ENCODE data around the gene KLHL2. TPM values are rescaled to one million over a fixed set of nuclear protein-coding genes. Genes with fewer than 3 reads are reported as not detected.

KLHL2 gene
- total and polyA plus RNA-seq, 2 of the 13 experiments (the other 11 are each of a cell fraction or from before 2014, with no cell fraction given): 9.2 to 17.6 TPM

DNA sequence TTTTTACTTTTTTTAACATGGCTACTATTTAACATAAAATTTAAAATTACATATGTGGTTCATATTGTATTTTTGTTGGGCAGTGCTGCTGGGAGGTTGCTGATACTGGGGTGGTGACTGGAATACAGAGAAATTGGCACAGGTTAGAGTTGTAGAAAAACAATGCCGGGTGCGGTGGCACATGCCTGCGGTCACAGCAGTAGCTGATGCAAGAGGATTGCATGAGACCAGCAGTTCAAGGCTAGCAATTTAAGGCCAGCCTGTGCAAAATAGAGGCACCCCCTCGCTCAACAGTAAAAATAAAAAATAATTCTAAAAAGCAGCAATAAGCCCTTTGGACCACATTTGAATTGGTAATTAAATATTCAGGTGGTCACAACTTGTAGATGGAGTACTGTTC, 159.7 kb downstream of the KLHL2 start (continued):
- TF ChIP-seq ATF4 (CRISPR knock-in tag; IDR thresholded peaks at IDR 0.05) (peak; percentile 83 to 99; a peak in 3 of 4 replicates), SIX4 (CRISPR knock-in tag; IDR thresholded peaks at IDR 0.05) (0 out of 2 replicates have a peak, but pooled peaks have one; percentile 65), ZNF557 (CRISPR knock-in tag; IDR thresholded peaks at IDR 0.05) (no peak), RNF2 (conservative IDR thresholded peaks at IDR 0.05; ENCODE audit: low read depth) (no peak), PPARG (CRISPR knock-in tag; conservative IDR thresholded peaks at IDR 0.05) (0 out of 2 replicates have a peak, but pooled peaks have one; percentile 17), RXRB (CRISPR knock-in tag; IDR thresholded peaks at IDR 0.05; ENCODE audit: borderline replicate concordance) (peak; percentile 72), NR1H2 (CRISPR knock-in tag; IDR thresholded peaks at IDR 0.05; ENCODE audit: borderline replicate concordance, low read depth) (no peak), ZNF432 (CRISPR knock-in tag; IDR thresholded peaks at IDR 0.05; ENCODE audit: borderline replicate concordance) (no peak), EP300 (IDR thresholded peaks at IDR 0.05; ENCODE audit: low read depth in 2 of 2, low read length in 2 of 2) (peak; percentile 44 to 90; a peak in 3 of 4 replicates), EP300 (CRISPR knock-in tag; IDR thresholded peaks at IDR 0.05; ENCODE audit: borderline replicate concordance) (peak; percentile 65; the same call in 1 of the 2 replicates), HDAC1 (CRISPR knock-in tag; IDR thresholded peaks at IDR 0.05) (peak; percentile 61), ZNF430 (CRISPR knock-in tag; IDR thresholded peaks at IDR 0.05) (no peak), HIC2 (CRISPR knock-in tag; IDR thresholded peaks at IDR 0.05; ENCODE audit: low read depth) (peak; percentile 88), NCOA2 (CRISPR knock-in tag; IDR thresholded peaks at IDR 0.05) (peak; percentile 93), SUZ12 (IDR thresholded peaks at IDR 0.05; ENCODE audit: low read depth, low read length) (no peak), ZNF407 (CRISPR knock-in tag; IDR thresholded peaks at IDR 0.05; ENCODE audit: not compliant biosample characterization) (no peak)
